HepG2 (cell line): ENCODE results near the gene P2RX7. TPM values are rescaled to one million over a fixed set of nuclear protein-coding genes. Genes with fewer than 3 reads are reported as not detected.

Experiments used
- IKZF1 ChIP-seq: fragments of 450-650 bp; IDR thresholded peaks from 2 replicates; pipeline ENCODE4 v1.7.1; 2016
- RARG ChIP-seq: sonication (generic); formaldehyde crosslinking; IDR thresholded peaks from 2 replicates; pipeline ENCODE4 v1.4.0; 2020; ENCODE audit warnings: low read depth, mild to moderate bottlenecking, missing genetic modification reagents
- SAP130 ChIP-seq: IDR thresholded peaks from 2 replicates; pipeline ENCODE4 v1.6.1; 2016; ENCODE audit warnings: low read depth
- ZFP1 ChIP-seq: IDR thresholded peaks from 2 replicates; pipeline ENCODE4 v1.6.1; 2016
- ZNF326 ChIP-seq: sonication (generic); formaldehyde crosslinking; IDR thresholded peaks from 2 replicates; pipeline ENCODE4 v1.4.0; 2020; ENCODE audit warnings: missing genetic modification reagents, borderline replicate concordance
- ZNF678 ChIP-seq: sonication (generic); formaldehyde crosslinking; IDR thresholded peaks from 2 replicates; pipeline ENCODE4 v1.4.0; 2020; ENCODE audit warnings: mild to moderate bottlenecking, missing genetic modification reagents
- ZNF775 ChIP-seq: sonication (generic); formaldehyde crosslinking; IDR thresholded peaks from 2 replicates; pipeline ENCODE4 v1.4.0; 2020; ENCODE audit warnings: missing genetic modification reagents, mild to moderate bottlenecking, moderate library complexity, borderline replicate concordance
- polyA plus RNA-seq, 8 experiments: library from polyadenylated mRNA; depleted of rRNA in 3 of 8; stranded (reverse) in 7 of 8; unstranded in 1 of 8; fragments of >200 nt; fragmentation: Illumina TruSeq in 4 of 8; extraction: Trizol in 4 of 8; gene quantifications; 2 replicates each; pipeline versions ENCODE4 v1.2.1 to v1.2.3, GENCODE V29; 2011 to 2016; ENCODE audit warnings: low read depth in 4 of 8, missing spikeins in 1 of 8, mixed read lengths in 1 of 8; ENCODE audit not compliant: insufficient read depth in 1 of 8
- total RNA-seq, 5 experiments: library from RNA; depleted of rRNA; stranded (reverse); fragments of >200 nt; fragmentation: Illumina TruSeq; extraction: Trizol; gene quantifications; 2 replicates each; pipeline ENCODE4 v1.2.3, GENCODE V29; 2016; ENCODE audit warnings: low read depth in 1 of 5
- TF ChIP-seq, protein P1 (sequence below): sonication (generic); formaldehyde crosslinking; IDR thresholded peaks from 2 replicates; pipeline ENCODE4 v1.4.0; 2020; ENCODE audit warnings: missing genetic modification reagents, borderline replicate concordance
- TF ChIP-seq, protein P2 (sequence below): sonication (generic); formaldehyde crosslinking; IDR thresholded peaks from 2 replicates; pipeline ENCODE4 v1.5.0; 2020; ENCODE audit warnings: mild to moderate bottlenecking, missing genetic modification reagents
- TF ChIP-seq, protein P3 (sequence below): IDR thresholded peaks from 2 replicates; pipeline ENCODE4 v1.6.1; 2018; ENCODE audit warnings: missing genetic modification reagents
- TF ChIP-seq, protein P4 (sequence below): sonication (generic); formaldehyde crosslinking; IDR thresholded peaks from 2 replicates; pipeline ENCODE4 v1.5.0; 2020; ENCODE audit warnings: missing genetic modification reagents
- TF ChIP-seq, protein P5 (sequence below): IDR thresholded peaks from 2 replicates; pipeline ENCODE4 v1.6.1; 2016; ENCODE audit warnings: low read depth, control low read depth
- TF ChIP-seq, protein P6 (sequence below): sonication (generic); formaldehyde crosslinking; conservative IDR thresholded peaks from 2 replicates; pipeline ENCODE4 v1.4.0; 2020; ENCODE audit warnings: missing genetic modification reagents
- TF ChIP-seq, protein P7 (sequence below): sonication (generic); formaldehyde crosslinking; IDR thresholded peaks from 2 replicates; pipeline ENCODE4 v1.5.1; 2020; ENCODE audit warnings: mild to moderate bottlenecking, moderate library complexity, missing genetic modification reagents

Gene P2RX7
- total and polyA plus RNA-seq, 2 of the 13 experiments (the other 11 are each of a cell fraction or from before 2014, with no cell fraction given), result 0.13 to 0.73 TPM

DNA sequence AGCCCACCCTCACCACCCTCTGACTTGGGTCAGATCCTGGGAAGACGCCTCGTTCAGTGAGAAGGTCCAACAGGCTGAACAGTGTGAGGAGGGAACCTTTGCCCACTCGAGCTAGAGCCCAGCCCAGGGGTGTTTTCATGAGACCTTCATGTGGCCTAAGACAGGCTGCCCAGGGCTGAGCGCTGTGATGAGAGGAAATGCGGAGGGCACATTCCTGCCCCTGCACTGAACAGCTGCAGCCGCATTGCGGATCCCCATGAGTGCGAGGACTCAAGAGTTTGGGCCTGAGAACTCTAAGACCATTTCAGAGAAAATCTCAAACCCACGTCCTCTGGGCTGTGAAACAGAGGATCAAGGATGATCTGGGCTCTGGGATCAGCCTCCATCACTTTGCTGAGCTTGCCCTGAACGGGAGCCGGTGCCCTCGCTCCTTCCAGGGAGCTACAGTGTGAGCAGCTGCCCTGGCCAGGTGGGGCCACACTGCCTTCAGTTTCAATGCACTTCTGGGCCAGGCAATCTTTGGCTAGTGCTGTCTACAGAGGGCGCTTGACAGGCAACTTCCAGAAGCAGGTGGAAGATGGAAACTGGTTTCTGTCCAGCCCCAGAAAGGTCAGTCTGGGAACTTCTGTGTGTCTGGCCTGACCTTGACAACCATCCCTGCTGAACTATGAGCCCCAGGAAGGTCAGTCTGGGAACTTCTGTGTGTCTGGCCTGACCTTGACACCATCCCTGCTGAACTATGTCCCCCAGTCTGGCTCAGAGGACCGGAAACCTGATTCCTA, 43.5 kb upstream of the P2RX7 start (continued):
- TF ChIP-seq, protein P1, sequence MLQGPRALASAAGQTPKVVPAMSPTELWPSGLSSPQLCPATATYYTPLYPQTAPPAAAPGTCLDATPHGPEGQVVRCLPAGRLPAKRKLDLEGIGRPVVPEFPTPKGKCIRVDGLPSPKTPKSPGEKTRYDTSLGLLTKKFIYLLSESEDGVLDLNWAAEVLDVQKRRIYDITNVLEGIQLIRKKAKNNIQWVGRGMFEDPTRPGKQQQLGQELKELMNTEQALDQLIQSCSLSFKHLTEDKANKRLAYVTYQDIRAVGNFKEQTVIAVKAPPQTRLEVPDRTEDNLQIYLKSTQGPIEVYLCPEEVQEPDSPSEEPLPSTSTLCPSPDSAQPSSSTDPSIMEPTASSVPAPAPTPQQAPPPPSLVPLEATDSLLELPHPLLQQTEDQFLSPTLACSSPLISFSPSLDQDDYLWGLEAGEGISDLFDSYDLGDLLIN (CRISPR knock-in tag), result no peak
- no peak for TF ChIP-seq ZNF678 (CRISPR knock-in tag)
- TF ChIP-seq, protein P2, sequence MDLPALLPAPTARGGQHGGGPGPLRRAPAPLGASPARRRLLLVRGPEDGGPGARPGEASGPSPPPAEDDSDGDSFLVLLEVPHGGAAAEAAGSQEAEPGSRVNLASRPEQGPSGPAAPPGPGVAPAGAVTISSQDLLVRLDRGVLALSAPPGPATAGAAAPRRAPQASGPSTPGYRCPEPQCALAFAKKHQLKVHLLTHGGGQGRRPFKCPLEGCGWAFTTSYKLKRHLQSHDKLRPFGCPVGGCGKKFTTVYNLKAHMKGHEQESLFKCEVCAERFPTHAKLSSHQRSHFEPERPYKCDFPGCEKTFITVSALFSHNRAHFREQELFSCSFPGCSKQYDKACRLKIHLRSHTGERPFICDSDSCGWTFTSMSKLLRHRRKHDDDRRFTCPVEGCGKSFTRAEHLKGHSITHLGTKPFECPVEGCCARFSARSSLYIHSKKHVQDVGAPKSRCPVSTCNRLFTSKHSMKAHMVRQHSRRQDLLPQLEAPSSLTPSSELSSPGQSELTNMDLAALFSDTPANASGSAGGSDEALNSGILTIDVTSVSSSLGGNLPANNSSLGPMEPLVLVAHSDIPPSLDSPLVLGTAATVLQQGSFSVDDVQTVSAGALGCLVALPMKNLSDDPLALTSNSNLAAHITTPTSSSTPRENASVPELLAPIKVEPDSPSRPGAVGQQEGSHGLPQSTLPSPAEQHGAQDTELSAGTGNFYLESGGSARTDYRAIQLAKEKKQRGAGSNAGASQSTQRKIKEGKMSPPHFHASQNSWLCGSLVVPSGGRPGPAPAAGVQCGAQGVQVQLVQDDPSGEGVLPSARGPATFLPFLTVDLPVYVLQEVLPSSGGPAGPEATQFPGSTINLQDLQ (CRISPR knock-in tag), result no peak
- TF ChIP-seq IKZF1, result no peak
- peak; percentile 76 for TF ChIP-seq SAP130 (CRISPR knock-in tag)
- TF ChIP-seq ZNF775 (CRISPR knock-in tag), result no peak
- TF ChIP-seq, protein P3, sequence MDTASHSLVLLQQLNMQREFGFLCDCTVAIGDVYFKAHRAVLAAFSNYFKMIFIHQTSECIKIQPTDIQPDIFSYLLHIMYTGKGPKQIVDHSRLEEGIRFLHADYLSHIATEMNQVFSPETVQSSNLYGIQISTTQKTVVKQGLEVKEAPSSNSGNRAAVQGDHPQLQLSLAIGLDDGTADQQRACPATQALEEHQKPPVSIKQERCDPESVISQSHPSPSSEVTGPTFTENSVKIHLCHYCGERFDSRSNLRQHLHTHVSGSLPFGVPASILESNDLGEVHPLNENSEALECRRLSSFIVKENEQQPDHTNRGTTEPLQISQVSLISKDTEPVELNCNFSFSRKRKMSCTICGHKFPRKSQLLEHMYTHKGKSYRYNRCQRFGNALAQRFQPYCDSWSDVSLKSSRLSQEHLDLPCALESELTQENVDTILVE (CRISPR knock-in tag), result no peak
- TF ChIP-seq ZFP1 (CRISPR knock-in tag), result no peak
- TF ChIP-seq, protein P4, sequence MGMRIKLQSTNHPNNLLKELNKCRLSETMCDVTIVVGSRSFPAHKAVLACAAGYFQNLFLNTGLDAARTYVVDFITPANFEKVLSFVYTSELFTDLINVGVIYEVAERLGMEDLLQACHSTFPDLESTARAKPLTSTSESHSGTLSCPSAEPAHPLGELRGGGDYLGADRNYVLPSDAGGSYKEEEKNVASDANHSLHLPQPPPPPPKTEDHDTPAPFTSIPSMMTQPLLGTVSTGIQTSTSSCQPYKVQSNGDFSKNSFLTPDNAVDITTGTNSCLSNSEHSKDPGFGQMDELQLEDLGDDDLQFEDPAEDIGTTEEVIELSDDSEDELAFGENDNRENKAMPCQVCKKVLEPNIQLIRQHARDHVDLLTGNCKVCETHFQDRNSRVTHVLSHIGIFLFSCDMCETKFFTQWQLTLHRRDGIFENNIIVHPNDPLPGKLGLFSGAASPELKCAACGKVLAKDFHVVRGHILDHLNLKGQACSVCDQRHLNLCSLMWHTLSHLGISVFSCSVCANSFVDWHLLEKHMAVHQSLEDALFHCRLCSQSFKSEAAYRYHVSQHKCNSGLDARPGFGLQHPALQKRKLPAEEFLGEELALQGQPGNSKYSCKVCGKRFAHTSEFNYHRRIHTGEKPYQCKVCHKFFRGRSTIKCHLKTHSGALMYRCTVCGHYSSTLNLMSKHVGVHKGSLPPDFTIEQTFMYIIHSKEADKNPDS (CRISPR knock-in tag), result 0 out of 2 replicates have a peak, but pooled peaks have one; percentile 36
- TF ChIP-seq ZNF326 (CRISPR knock-in tag), result no peak
- TF ChIP-seq RARG (CRISPR knock-in tag), result no peak
- TF ChIP-seq, protein P5, sequence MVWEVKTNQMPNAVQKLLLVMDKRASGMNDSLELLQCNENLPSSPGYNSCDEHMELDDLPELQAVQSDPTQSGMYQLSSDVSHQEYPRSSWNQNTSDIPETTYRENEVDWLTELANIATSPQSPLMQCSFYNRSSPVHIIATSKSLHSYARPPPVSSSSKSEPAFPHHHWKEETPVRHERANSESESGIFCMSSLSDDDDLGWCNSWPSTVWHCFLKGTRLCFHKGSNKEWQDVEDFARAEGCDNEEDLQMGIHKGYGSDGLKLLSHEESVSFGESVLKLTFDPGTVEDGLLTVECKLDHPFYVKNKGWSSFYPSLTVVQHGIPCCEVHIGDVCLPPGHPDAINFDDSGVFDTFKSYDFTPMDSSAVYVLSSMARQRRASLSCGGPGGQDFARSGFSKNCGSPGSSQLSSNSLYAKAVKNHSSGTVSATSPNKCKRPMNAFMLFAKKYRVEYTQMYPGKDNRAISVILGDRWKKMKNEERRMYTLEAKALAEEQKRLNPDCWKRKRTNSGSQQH (CRISPR knock-in tag), result peak; percentile 75; the same call in 1 of the 2 replicates
- TF ChIP-seq, protein P6, sequence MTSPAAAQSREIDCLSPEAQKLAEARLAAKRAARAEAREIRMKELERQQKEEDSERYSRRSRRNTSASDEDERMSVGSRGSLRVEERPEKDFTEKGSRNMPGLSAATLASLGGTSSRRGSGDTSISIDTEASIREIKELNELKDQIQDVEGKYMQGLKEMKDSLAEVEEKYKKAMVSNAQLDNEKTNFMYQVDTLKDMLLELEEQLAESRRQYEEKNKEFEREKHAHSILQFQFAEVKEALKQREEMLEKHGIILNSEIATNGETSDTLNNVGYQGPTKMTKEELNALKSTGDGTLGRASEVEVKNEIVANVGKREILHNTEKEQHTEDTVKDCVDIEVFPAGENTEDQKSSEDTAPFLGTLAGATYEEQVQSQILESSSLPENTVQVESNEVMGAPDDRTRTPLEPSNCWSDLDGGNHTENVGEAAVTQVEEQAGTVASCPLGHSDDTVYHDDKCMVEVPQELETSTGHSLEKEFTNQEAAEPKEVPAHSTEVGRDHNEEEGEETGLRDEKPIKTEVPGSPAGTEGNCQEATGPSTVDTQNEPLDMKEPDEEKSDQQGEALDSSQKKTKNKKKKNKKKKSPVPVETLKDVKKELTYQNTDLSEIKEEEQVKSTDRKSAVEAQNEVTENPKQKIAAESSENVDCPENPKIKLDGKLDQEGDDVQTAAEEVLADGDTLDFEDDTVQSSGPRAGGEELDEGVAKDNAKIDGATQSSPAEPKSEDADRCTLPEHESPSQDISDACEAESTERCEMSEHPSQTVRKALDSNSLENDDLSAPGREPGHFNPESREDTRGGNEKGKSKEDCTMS (CRISPR knock-in tag), result no peak
- TF ChIP-seq, protein P7, sequence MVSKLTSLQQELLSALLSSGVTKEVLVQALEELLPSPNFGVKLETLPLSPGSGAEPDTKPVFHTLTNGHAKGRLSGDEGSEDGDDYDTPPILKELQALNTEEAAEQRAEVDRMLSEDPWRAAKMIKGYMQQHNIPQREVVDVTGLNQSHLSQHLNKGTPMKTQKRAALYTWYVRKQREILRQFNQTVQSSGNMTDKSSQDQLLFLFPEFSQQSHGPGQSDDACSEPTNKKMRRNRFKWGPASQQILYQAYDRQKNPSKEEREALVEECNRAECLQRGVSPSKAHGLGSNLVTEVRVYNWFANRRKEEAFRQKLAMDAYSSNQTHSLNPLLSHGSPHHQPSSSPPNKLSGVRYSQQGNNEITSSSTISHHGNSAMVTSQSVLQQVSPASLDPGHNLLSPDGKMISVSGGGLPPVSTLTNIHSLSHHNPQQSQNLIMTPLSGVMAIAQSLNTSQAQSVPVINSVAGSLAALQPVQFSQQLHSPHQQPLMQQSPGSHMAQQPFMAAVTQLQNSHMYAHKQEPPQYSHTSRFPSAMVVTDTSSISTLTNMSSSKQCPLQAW (CRISPR knock-in tag), result peak; percentile 68
